Naive thymus-derived CD4-positive, alpha-beta T cell (primary cell): ENCODE measurements around the gene FAM177A1. TPM values are rescaled to one million over a fixed set of nuclear protein-coding genes. Genes with fewer than 3 reads are reported as not detected.

Source experiments
- ATAC-seq: fragments of 150-1000 bp; cut with Tn5 transposase; 2 replicates; pipeline ENCODE4 v1.10.0; 2021; ENCODE audit warnings: mild to moderate bottlenecking, moderate library complexity
- CTCF ChIA-PET: fragments of 350-600 bp; sonication (Branson Sonifier 250); formaldehyde crosslinking; loops from one replicate; lab custom pipeline; 2021; ENCODE audit warnings: antibody characterized with exemption; lab: Charles Lee
- POLR2A ChIA-PET: fragments of 350-600 bp; sonication (Branson Sonifier 250); formaldehyde crosslinking; loops from one replicate; lab custom pipeline; 2021; ENCODE audit warnings: antibody characterized with exemption, inconsistent platforms; lab: Charles Lee
- DNase-seq, 9 donors: peaks; one replicate each; pipeline versions ENCODE4 v3.0.0 to v3.0.0-alpha.2; 2020 to 2022; ENCODE audit warnings: mixed read lengths in 1 of 9
- H3K27ac ChIP-seq: one replicate; pipeline ENCODE4 v1.7.0; 2013; ENCODE audit warnings: mild to moderate bottlenecking, low read depth, low read length, moderate library complexity
- H3K27me3 ChIP-seq, 2 donors: one replicate each; pipeline ENCODE4 v1.7.0; 2013; ENCODE audit warnings: low read length in 2 of 2, mild to moderate bottlenecking in 2 of 2, moderate library complexity in 2 of 2; ENCODE audit not compliant: control insufficient read depth in 2 of 2, insufficient read depth in 2 of 2
- H3K36me3 ChIP-seq, 3 experiments: 1 replicate in 2 of 3; 2 replicates in 1 of 3; pipeline ENCODE4 v1.7.0; 2013; ENCODE audit warnings: low read length in 3 of 3, mild to moderate bottlenecking in 3 of 3, moderate library complexity in 1 of 3; ENCODE audit not compliant: insufficient read depth in 3 of 3, control insufficient read depth in 2 of 3
- H3K4me1 ChIP-seq, 2 donors: one replicate each; pipeline ENCODE4 v1.7.0; 2013; ENCODE audit warnings: low read length in 2 of 2, mild to moderate bottlenecking in 2 of 2, moderate library complexity in 1 of 2; ENCODE audit not compliant: control insufficient read depth in 2 of 2, insufficient read depth in 2 of 2
- H3K4me3 ChIP-seq: 2 replicates; pipeline ENCODE4 v1.7.0; 2013; ENCODE audit warnings: mild to moderate bottlenecking, low read length
- H3K9me3 ChIP-seq, 3 experiments: 1 replicate in 2 of 3; 2 replicates in 1 of 3; pipeline ENCODE4 v1.7.0; 2013; ENCODE audit warnings: low read length in 3 of 3; ENCODE audit not compliant: control insufficient read depth in 2 of 3
- H3K27ac Mint-ChIP-seq, 9 donors: one replicate each; pipeline ENCODE4 v1.8.0; 2020 to 2022; ENCODE audit warnings: mixed read lengths in 9 of 9, mild to moderate bottlenecking in 8 of 9, moderate library complexity in 5 of 9, inconsistent platforms in 2 of 9
- H3K27me3 Mint-ChIP-seq, 5 donors: one replicate each; pipeline ENCODE4 v1.8.0; 2021 to 2022; ENCODE audit warnings: mixed read lengths in 5 of 5, mild to moderate bottlenecking in 1 of 5
- H3K36me3 Mint-ChIP-seq, 5 donors: one replicate each; pipeline ENCODE4 v1.8.0; 2020 to 2022; ENCODE audit warnings: mixed read lengths in 5 of 5, mild to moderate bottlenecking in 3 of 5, inconsistent platforms in 1 of 5
- H3K4me1 Mint-ChIP-seq, 7 donors: one replicate each; pipeline ENCODE4 v1.8.0; 2020 to 2022; ENCODE audit warnings: mixed read lengths in 7 of 7, mild to moderate bottlenecking in 3 of 7, inconsistent platforms in 1 of 7
- H3K4me3 Mint-ChIP-seq, 10 donors: one replicate each; pipeline ENCODE4 v1.8.0; 2020 to 2022; ENCODE audit warnings: mild to moderate bottlenecking in 10 of 10, mixed read lengths in 10 of 10, moderate library complexity in 6 of 10, inconsistent platforms in 2 of 10
- H3K9me3 Mint-ChIP-seq, 11 donors: one replicate each; pipeline ENCODE4 v1.8.0; 2020 to 2022; ENCODE audit warnings: mixed read lengths in 11 of 11, mild to moderate bottlenecking in 4 of 11, inconsistent platforms in 1 of 11, moderate library complexity in 1 of 11
- intact Hi-C, 2 donors: fragments of 100-400 bp; cut with micrococcal nuclease; formaldehyde crosslinking; loops; one replicate each; pipeline ENCODE4 v1.15.1; 2023
- polyA plus RNA-seq, 2 donors: library from polyadenylated mRNA; unstranded; fragments of 300-500 nt; fragmentation: Illumina TruSeq; gene quantifications; one replicate each; pipeline ENCODE4 v1.2.3, GENCODE V29; 2021
- total RNA-seq, 6 experiments: library from RNA in 5 of 6; stranded (reverse) in 5 of 6; gene quantifications; 1 replicate in 5 of 6; 2 replicates in 1 of 6; pipeline ENCODE4 v1.2.3 and lab custom pipeline; 2021 to 2026

FAM177A1 gene, protein sequence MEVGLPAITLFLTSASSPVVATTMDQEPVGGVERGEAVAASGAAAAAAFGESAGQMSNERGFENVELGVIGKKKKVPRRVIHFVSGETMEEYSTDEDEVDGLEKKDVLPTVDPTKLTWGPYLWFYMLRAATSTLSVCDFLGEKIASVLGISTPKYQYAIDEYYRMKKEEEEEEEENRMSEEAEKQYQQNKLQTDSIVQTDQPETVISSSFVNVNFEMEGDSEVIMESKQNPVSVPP
- total RNA-seq (100 to 1,000 TPM in 1 of 5 experiments, 10 to 100 TPM in 4; 34.3 to 135 (median 41.7) TPM), polyA plus RNA-seq (10 to 100 TPM; 34.9 to 36.2 TPM), total RNA-seq (lab: John Stamatoyannopoulos, UW) (83.6 reads per million, percentile 81 among the genes with 10 or more reads in this experiment)

DNA sequence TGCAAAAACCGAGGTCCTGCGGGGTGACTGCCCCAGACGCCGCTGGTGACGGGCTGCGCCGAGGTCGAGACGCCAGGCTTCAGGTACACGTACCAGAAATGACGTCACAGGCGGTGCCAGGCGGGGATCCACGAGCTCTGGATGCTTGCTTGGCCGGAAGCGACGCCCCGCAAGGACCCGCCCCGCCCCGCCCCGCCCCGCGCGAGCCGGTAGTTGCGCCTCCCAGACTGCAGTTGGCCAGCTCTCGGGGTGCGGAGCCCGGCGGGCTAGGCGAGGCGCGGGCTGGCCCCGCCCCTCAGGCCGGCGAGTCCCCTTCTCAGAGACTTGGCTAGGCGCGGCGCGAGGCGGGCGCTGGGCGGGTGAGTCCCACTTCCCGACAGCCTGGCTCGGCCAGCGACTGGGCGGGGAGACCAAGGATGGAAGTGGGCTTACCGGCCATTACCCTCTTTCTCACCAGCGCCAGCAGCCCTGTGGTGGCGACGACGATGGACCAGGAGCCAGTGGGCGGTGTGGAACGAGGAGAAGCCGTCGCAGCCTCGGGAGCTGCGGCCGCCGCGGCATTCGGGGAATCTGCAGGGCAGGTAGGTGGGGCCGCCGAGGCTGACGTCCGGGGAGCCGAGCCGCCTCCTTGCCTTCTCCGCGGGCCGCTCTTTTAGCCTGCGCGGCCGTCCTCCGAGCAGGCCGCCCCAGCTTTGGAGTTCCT is at the start of gene FAM177A1:
Gene FAM177A1, plus strand, starts transcription at position 225 of the 703 bp plus-strand sequence. Its CDS starts 192 bp downstream, at position 417.
- Mint-ChIP-seq H3K4me1 (peaks cover 13 to 39% (median 34%) of the 10 kb centered on the region in 7 donors), H3K27me3 (no peaks in the 10 kb centered on the region), H3K9me3 (no peaks in the 10 kb centered on the region), H3K27ac (peak within 1 kb of the TSS; percentile 96 to 100 (median 99)), H3K36me3 (peaks cover 0 to 7% (median 5%) of the 10 kb centered on the region in 5 donors), H3K4me3 (peak within 1 kb of the TSS; percentile 88 to 99 (median 93))
- Histone ChIP-seq H3K4me3 (peak within 1 kb of the TSS; percentile 80), H3K36me3 (no peaks in the 10 kb centered on the region), H3K27ac (peak within 1 kb of the TSS; percentile 99), H3K27me3 (no peaks in the 10 kb centered on the region), H3K4me1 (peaks cover 11 to 19% of the 10 kb centered on the region in 2 donors), H3K9me3 (no peaks in the 10 kb centered on the region)
- ATAC-seq (peak; percentile 94), DNase-seq (peak; percentile 89 to 100 (median 98))
- POLR2A ChIA-PET: interaction anchor here (0.6 to 3.2 kb wide), 24 partner anchors 9 to 506 kb away, joined by 3 to 44 read pairs (median 4); partner anchors contain the start of genes BAZ1A, NFKBIA, PPP2R3C and PRORP
- CTCF ChIA-PET: interaction anchor here (0.7 kb wide), 1 partner anchor 36 kb away, joined by 3 read pairs; no protein-coding TSS in a partner anchor
- intact Hi-C loops: loop anchor here (1.0 to 5.0 kb wide), 17 partner anchors 8 to 781 kb away; partner anchors contain the start of genes NFKBIA (in 2 of the 2), PRORP (in 2 of the 2), PSMA6 (in 2 of the 2) and SRP54 (in 2 of the 2)

GRCh38 chr14:34997762-34998161 is 48.3 kb upstream of the FAM177A1 start:
- H3K27me3 ChIP-seq: no peaks in the 10 kb centered on the region
- intact Hi-C loops: no loop called here
- Mint-ChIP-seq H3K4me3 (no peak overlapping the region), H3K36me3 (peaks cover 0 to 22% (median 10%) of the 10 kb centered on the region in 5 donors), H3K27ac (peak overlapping the region in 4 of 9 donors; percentile 2 to 32 (median 19)), H3K9me3 (no peaks in the 10 kb centered on the region), H3K27me3 (no peaks in the 10 kb centered on the region), H3K4me1 (peaks cover 7 to 22% (median 17%) of the 10 kb centered on the region in 7 donors)
- H3K9me3 ChIP-seq: no peaks in the 10 kb centered on the region
- ATAC-seq (no peak), DNase-seq (no peak)
- H3K36me3 ChIP-seq: peaks cover 0 to 15% (median 0%) of the 10 kb centered on the region in 3 experiments
- ChIA-PET POLR2A (no interaction called here), CTCF (interaction anchor here (0.8 kb wide), 1 partner anchor 142 kb away, joined by 4 read pairs; no protein-coding TSS in a partner anchor)
- H3K27ac ChIP-seq: no peak overlapping the region
- H3K4me3 ChIP-seq: no peak overlapping the region
- H3K4me1 ChIP-seq: no peaks in the 10 kb centered on the region

- Histone ChIP-seq H3K36me3 (peaks cover 0 to 23% (median 0%) of the 10 kb centered on the region in 3 experiments), H3K4me3 (no peak overlapping the region), H3K4me1 (no peaks in the 10 kb centered on the region), H3K27me3 (no peaks in the 10 kb centered on the region), H3K9me3 (no peaks in the 10 kb centered on the region), H3K27ac (no peak overlapping the region)
- POLR2A ChIA-PET: interaction anchor here (0.6 kb wide), 1 partner anchor 563 kb away, joined by 3 read pairs; no protein-coding TSS in a partner anchor
- H3K27ac Mint-ChIP-seq: no peak overlapping the region
- H3K36me3 Mint-ChIP-seq: peaks cover 0 to 27% (median 9%) of the 10 kb centered on the region in 5 donors
- H3K4me3 Mint-ChIP-seq: no peak overlapping the region
- intact Hi-C loops: no loop called here
- no peaks in the 10 kb centered on the region for H3K9me3 Mint-ChIP-seq
- ATAC-seq: no peak
- peaks cover 2 to 14% (median 11%) of the 10 kb centered on the region in 7 donors for H3K4me1 Mint-ChIP-seq
- DNase-seq: no peak
- CTCF ChIA-PET: no interaction called here
- H3K27me3 Mint-ChIP-seq: no peaks in the 10 kb centered on the region
Measured at GRCh38 chr14:34999500-34999899, 46.6 kb upstream of the FAM177A1 start.

DNA sequence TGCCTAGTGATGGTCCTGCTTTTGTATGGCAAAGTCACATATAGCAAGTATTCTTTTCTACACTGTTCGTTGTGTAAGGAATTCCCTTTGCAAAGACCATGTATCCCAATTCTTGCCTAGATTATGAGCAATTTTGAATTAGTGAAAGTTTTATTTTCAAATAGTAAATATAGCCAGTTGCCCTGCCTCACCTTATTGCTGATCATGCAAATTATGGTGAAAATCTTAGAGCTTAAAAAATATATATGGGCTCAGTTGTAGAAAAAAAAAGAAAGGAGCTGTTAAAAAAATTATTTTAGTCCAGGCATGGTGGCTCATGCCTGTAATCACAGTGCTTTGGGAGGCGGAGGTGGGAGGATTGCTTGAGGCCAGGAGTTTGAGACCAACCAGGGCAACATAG is 44.5 kb upstream of the FAM177A1 start:
- peaks cover 0 to 40% (median 14%) of the 10 kb centered on the region in 5 donors for H3K36me3 Mint-ChIP-seq
- no peak overlapping the region for H3K27ac Mint-ChIP-seq
- no peaks in the 10 kb centered on the region for H3K27me3 ChIP-seq
- H3K27ac ChIP-seq: no peak overlapping the region
- POLR2A ChIA-PET: no interaction called here
- no peaks in the 10 kb centered on the region for H3K4me1 ChIP-seq
- intact Hi-C loops: no loop called here
- no peaks in the 10 kb centered on the region for H3K9me3 Mint-ChIP-seq
- H3K36me3 ChIP-seq: peaks cover 0 to 32% (median 0%) of the 10 kb centered on the region in 3 experiments
- ATAC-seq: no peak
- H3K4me3 ChIP-seq: no peak overlapping the region
- H3K4me1 Mint-ChIP-seq: peaks cover 0 to 4% (median 3%) of the 10 kb centered on the region in 7 donors
- no peak overlapping the region for H3K4me3 Mint-ChIP-seq
- DNase-seq: no peak
- H3K27me3 Mint-ChIP-seq: no peaks in the 10 kb centered on the region
- no peaks in the 10 kb centered on the region for H3K9me3 ChIP-seq
- CTCF ChIA-PET: no interaction called here

GRCh38 chr14:35004839-35005238 is 41.2 kb upstream of the FAM177A1 start:
- no peaks in the 10 kb centered on the region for H3K9me3 ChIP-seq
- H3K4me1 ChIP-seq: no peaks in the 10 kb centered on the region
- peak overlapping the region in 2 of 9 donors; percentile 28 to 41 for H3K27ac Mint-ChIP-seq
- H3K27me3 ChIP-seq: no peaks in the 10 kb centered on the region
- no peak overlapping the region for H3K4me3 Mint-ChIP-seq
- H3K27ac ChIP-seq: no peak overlapping the region
- H3K4me1 Mint-ChIP-seq: peaks cover 0 to 2% (median 0%) of the 10 kb centered on the region in 7 donors
- intact Hi-C loops: no loop called here
- H3K36me3 Mint-ChIP-seq: peaks cover 0 to 42% (median 19%) of the 10 kb centered on the region in 5 donors
- no peaks in the 10 kb centered on the region for H3K27me3 Mint-ChIP-seq
- DNase-seq (no peak), ATAC-seq (no peak)
- ChIA-PET CTCF (no interaction called here), POLR2A (no interaction called here)
- H3K36me3 ChIP-seq: peaks cover 0 to 39% (median 4%) of the 10 kb centered on the region in 3 experiments
- no peaks in the 10 kb centered on the region for H3K9me3 Mint-ChIP-seq
- H3K4me3 ChIP-seq: no peak overlapping the region

DNA sequence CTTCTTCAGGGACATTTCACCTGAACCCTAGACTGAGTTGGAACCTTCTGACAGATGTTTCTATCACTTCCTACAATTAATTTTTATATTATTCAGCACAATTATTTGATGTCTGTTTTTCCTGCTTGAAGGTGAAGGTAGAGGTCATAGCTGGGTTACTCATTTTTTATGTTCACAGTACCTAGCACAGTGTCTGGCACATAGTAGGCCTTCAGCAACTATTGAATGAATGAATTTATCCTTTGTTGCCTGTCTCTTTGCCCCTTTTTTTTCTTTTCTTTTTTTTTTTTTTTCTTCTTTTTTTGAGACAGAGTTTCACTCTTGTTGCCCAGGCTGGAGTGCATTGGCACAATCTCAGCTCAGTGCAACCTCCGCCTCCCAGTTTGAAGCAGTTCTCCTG is 29.5 kb upstream of the FAM177A1 start:
- intact Hi-C loops: no loop called here
- Histone ChIP-seq H3K4me1 (no peaks in the 10 kb centered on the region), H3K27ac (no peak overlapping the region), H3K27me3 (no peaks in the 10 kb centered on the region), H3K9me3 (no peaks in the 10 kb centered on the region), H3K36me3 (peaks cover 14 to 79% (median 23%) of the 10 kb centered on the region in 3 experiments), H3K4me3 (no peak overlapping the region)
- Mint-ChIP-seq H3K27ac (peak overlapping the region in 3 of 9 donors; percentile 23 to 46 (median 39)), H3K36me3 (peaks cover 9 to 68% (median 57%) of the 10 kb centered on the region in 5 donors), H3K4me1 (peaks cover 0 to 4% (median 0%) of the 10 kb centered on the region in 7 donors), H3K27me3 (no peaks in the 10 kb centered on the region), H3K4me3 (no peak overlapping the region), H3K9me3 (no peaks in the 10 kb centered on the region)
- ChIA-PET POLR2A (no interaction called here), CTCF (interaction anchor here (0.7 kb wide), 1 partner anchor 87 kb away, joined by 4 read pairs; no protein-coding TSS in a partner anchor)
- no peak for DNase-seq
- no peak for ATAC-seq
